ENCODE measurements around the gene CRAMP1. TPM values are rescaled to one million over a fixed set of nuclear protein-coding genes. Genes with fewer than 3 reads are reported as not detected.

Gene CRAMP1
- polyA plus RNA-seq, 2 of the 4 experiments (the other 2 are of a cell fraction) = 6.5 to 9.1 TPM

GRCh38 chr16:1590930-1591705 lies 21.0 kb upstream of the CRAMP1 start:
- Histone ChIP-seq H3K4me3 (no peak overlapping the region), H3K9me3 (no peaks in the 10 kb centered on the region), H3K27ac (no peak overlapping the region), H3K4me2 (no peak overlapping the region), H3K4me1 (no peaks in the 10 kb centered on the region)
- ATAC-seq = no peak
- FAIRE-seq = no peak
- ChIA-PET POLR2A (no interaction called here), CTCF (interaction anchor here (1.1 kb wide), 1 partner anchor 15 kb away, joined by 3 read pairs; no protein-coding TSS in a partner anchor)
- WGBS (ENCODE audit: missing lambda C conversion rate) = 93% methylated on average over 23 of the region's 23 CpGs
- DNase-seq (ENCODE audit: low read depth in 1 of 2, low spot score in 1 of 2) = no peak
- no peak for TF ChIP-seq PHF8 (IDR thresholded peaks at IDR 0.05; ENCODE audit: borderline replicate concordance, low read depth)
- TF ChIP-seq HEYL (CRISPR knock-in tag; IDR thresholded peaks at IDR 0.05) = no peak
- TF ChIP-seq EHF (CRISPR knock-in tag; IDR thresholded peaks at IDR 0.05) = no peak
- no peak for TF ChIP-seq NPAS2 (CRISPR knock-in tag; IDR thresholded peaks at IDR 0.05; ENCODE audit: borderline replicate concordance)
- TF ChIP-seq ZFP36 (IDR thresholded peaks at IDR 0.05; ENCODE audit: borderline replicate concordance, partially characterized antibody) = no peak
- TF ChIP-seq, protein P1, sequence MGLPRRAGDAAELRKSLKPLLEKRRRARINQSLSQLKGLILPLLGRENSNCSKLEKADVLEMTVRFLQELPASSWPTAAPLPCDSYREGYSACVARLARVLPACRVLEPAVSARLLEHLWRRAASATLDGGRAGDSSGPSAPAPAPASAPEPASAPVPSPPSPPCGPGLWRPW (IDR thresholded peaks at IDR 0.05) = no peak
- no peak for TF ChIP-seq ZSCAN20 (CRISPR knock-in tag; IDR thresholded peaks at IDR 0.05)
- TF ChIP-seq RCOR1 (IDR thresholded peaks at IDR 0.05; ENCODE audit: low read depth, low read length) = no peak
- TF ChIP-seq MAX (IDR thresholded peaks at IDR 0.05) = no peak
- no peak for TF ChIP-seq RFX5 (IDR thresholded peaks at IDR 0.05)
- no peak for TF ChIP-seq HMGXB4 (CRISPR knock-in tag; IDR thresholded peaks at IDR 0.05; ENCODE audit: borderline replicate concordance)
- no peak for TF ChIP-seq BCL3 (IDR thresholded peaks at IDR 0.05)
- TF ChIP-seq MYC (IDR thresholded peaks at IDR 0.05; ENCODE audit: borderline replicate concordance, low read length) = no peak
- TF ChIP-seq KDM1A (IDR thresholded peaks at IDR 0.05; ENCODE audit: low read depth) = no peak
- TF ChIP-seq ELK1 (IDR thresholded peaks at IDR 0.05; ENCODE audit: low read depth, low read length) = no peak

- ATAC-seq (no peak), DNase-seq (ENCODE audit: low read depth in 1 of 2, low spot score in 1 of 2) (no peak), FAIRE-seq (no peak)
- ChIA-PET CTCF (no interaction called here), POLR2A (no interaction called here)
- no peaks in the 10 kb centered on the region for H3K9me3 ChIP-seq
- TF ChIP-seq KDM5A (IDR thresholded peaks at IDR 0.05) (no peak), TFCP2L1 (CRISPR knock-in tag; IDR thresholded peaks at IDR 0.05) (no peak), ZSCAN20 (CRISPR knock-in tag; IDR thresholded peaks at IDR 0.05) (no peak), CBX2 (IDR thresholded peaks at IDR 0.05; ENCODE audit: borderline replicate concordance, low read depth) (no peak), MAZ (IDR thresholded peaks at IDR 0.05; ENCODE audit: borderline replicate concordance, low read depth, low read length) (no peak), HEYL (CRISPR knock-in tag; IDR thresholded peaks at IDR 0.05) (no peak), FOSB (CRISPR knock-in tag; IDR thresholded peaks at IDR 0.05) (no peak), USF2 (IDR thresholded peaks at IDR 0.05) (no peak), HDAC2 (IDR thresholded peaks at IDR 0.05) (no peak), HOXB5 (CRISPR knock-in tag; IDR thresholded peaks at IDR 0.05) (no peak), FOSL2 (IDR thresholded peaks at IDR 0.05) (no peak), FOSL2 (CRISPR knock-in tag; IDR thresholded peaks at IDR 0.05) (no peak), ZC3H11A (IDR thresholded peaks at IDR 0.05) (no peak), SMC3 (IDR thresholded peaks at IDR 0.05) (no peak)
- TF ChIP-seq, protein P2, sequence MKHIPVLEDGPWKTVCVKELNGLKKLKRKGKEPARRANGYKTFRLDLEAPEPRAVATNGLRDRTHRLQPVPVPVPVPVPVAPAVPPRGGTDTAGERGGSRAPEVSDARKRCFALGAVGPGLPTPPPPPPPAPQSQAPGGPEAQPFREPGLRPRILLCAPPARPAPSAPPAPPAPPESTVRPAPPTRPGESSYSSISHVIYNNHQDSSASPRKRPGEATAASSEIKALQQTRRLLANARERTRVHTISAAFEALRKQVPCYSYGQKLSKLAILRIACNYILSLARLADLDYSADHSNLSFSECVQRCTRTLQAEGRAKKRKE (CRISPR knock-in tag; IDR thresholded peaks at IDR 0.05; ENCODE audit: low read depth) = no peak
- TF ChIP-seq, protein P1 (IDR thresholded peaks at IDR 0.05) = no peak
- TF ChIP-seq, protein P3, sequence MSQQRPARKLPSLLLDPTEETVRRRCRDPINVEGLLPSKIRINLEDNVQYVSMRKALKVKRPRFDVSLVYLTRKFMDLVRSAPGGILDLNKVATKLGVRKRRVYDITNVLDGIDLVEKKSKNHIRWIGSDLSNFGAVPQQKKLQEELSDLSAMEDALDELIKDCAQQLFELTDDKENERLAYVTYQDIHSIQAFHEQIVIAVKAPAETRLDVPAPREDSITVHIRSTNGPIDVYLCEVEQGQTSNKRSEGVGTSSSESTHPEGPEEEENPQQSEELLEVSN (IDR thresholded peaks at IDR 0.05; ENCODE audit: borderline replicate concordance, low read depth) = no peak
- no peak overlapping the region for H3K27ac ChIP-seq
- H3K4me3 ChIP-seq = no peak overlapping the region
- WGBS (ENCODE audit: missing lambda C conversion rate) = 80% methylated on average over 15 of the region's 16 CpGs
- H3K4me2 ChIP-seq = no peak overlapping the region
- H3K4me1 ChIP-seq = no peaks in the 10 kb centered on the region
Observed at GRCh38 chr16:1592446-1592845, 19.7 kb upstream of the CRAMP1 start.
